GM19452 (cell line): ENCODE results near the gene WRNIP1.
A peak's percentile ranks its signal among the peaks of the same experiment; 100 is the strongest.
"Not testable (repeated sequence)": the region's sequence is repeated elsewhere in the genome, so short reads cannot be mapped to it uniquely, and the experiment has no call there.

Experiments used
- ATAC-seq: cut with Tn5 transposase; IDR thresholded peaks from one replicate; pipeline ENCODE4 v1.9.1; 2021; ENCODE audit not compliant: unreplicated experiment

The WRNIP1 gene

DNA sequence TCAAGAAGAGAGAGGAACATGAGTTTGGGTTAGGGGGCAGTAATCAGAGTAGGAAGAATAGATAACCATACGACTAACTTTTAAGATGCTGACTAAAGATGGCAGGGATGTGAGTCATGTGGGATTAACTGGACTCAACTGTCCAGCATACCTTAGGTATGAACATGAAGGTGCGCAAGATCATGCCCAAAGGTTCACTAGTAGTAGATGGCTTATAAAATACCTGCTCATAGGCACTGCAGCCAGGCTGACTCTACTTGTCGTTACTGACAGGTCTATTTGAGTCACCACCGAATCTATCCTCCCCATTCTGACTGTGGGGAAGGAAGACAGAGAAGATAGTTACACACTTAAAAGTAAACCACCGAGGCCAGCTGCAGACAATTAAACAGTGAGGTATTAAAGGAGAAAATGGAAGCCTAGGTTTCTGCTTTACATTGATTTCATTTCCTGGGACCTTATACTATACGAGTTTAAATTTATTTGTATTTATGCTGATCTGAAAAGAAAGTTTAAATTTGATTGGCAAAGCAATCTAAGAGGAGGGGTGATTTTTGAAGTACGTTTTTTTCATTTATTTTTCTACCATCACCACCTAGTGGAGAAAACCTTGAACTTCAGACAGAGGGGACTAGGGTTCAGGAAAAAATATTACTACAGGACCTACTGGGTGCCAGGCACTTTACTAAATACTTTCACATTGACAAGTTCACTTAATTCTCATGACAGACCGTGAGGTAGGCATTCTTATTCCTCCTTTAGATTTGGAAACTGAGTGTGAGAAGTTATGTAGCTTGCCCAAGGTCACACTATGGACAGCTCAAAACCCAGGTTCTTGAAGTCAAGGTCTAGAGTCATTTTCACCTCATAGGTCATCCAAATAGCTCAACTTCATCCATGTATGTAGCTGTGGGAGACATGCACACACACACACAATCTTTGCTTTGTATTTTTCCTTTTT lies 4.0 kb upstream of the WRNIP1 start:
- ATAC-seq = no peak

DNA sequence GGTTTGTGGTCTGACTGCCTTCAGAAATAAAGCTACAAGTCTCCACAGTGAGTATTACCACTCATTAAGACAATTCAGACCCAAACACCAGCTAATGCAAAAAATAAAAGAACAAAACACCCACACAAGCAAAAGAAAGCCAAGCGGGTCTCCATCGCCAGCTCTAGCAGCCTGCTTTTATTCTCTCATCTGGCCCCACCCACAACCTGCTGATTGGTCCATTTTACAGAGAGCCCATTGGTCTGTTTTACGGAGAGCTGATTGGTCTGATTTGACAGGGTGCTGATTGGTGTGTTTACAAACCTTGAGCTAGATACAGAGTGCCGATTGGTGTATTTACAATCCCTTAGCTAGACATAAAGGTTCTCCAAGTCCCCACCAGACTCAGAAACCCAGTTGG lies 2.3 kb upstream of the WRNIP1 start:
- not testable (repeated sequence) for ATAC-seq

DNA sequence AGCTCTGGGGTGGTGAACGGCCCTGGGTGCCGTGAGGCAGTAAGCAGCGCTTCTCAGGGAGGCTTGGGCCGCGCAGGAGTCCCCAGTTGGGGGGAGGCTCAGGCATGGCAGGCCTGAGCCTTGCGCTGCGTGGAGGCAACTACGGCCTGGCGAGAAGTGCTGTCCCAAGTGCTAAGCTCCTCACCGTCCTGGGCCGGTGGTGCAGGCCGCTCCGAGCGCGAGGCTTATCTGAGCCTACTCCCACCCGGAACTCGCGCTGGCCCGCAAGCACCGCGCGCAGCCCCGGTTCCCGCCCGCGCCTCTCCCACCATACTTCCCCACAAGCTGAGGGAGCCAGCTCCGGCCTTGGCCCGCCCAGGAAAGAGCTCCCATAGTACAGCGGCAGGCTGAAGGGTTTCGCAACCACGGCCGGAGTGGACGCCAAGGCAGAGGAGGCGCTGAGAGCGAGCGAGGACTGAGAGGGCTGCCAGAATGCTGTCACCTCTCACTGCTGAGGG lies 1.8 kb upstream of the WRNIP1 start:
- no peak for ATAC-seq

DNA sequence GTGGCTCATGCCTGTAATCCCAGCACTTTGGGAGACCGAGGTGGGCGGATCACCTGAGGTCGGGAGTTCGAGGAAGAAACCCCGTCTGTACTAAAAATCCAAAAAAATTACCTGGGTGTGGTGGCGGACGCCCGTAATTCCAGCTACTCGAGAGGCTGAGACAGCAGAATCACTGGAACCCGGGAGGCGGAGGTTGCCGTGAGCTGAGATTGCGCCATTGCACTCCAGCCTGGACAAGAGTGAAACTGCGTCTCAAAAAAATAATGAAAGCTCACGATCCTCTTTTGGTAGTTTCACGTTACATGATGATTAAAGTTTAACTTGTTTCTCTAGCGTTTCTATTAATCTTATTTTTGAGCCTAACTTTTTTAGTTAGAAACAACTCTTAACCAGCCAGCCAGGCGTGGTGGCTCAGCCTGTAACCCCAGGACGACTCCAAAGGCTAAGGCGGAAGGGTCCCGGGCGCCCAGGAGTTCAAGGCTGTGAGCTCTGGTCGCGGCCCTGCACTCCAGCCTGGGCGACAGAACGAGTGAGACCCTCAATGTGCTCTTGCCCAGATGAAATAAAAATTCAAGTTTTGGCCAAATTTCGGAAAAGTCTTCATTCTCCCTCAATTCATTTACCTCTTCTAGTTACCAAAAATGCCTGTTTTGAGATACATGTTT lies 1.2 kb upstream of the WRNIP1 start:
- ATAC-seq = no peak

DNA sequence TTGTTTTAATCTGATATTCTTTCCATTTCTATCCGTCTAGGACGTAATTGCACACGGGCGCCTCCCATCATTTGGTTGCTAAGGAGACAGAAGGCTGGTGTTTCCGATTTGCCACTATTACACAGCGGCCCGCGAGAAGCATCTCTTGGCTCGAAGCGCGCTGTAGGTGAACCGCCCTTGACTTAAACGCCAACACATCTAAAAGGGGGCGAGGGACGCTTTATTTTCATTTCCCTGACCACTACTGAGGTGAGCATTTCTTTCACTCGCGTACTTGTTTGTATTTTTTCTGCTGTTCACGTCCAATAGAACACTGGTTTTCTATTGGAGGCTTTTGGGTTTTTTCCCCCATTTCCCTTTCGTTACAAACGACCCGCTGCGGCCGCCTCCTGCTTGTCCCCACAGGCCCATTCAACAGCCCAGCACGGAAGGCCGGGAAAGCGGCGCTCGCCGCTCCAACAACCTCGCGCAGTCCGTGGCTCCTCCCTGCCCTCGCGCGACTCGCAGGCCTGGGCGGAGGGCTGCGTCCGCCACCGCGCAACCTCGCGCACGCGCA lies 505 bp upstream of the WRNIP1 start:
- peak; percentile 56 for ATAC-seq

DNA sequence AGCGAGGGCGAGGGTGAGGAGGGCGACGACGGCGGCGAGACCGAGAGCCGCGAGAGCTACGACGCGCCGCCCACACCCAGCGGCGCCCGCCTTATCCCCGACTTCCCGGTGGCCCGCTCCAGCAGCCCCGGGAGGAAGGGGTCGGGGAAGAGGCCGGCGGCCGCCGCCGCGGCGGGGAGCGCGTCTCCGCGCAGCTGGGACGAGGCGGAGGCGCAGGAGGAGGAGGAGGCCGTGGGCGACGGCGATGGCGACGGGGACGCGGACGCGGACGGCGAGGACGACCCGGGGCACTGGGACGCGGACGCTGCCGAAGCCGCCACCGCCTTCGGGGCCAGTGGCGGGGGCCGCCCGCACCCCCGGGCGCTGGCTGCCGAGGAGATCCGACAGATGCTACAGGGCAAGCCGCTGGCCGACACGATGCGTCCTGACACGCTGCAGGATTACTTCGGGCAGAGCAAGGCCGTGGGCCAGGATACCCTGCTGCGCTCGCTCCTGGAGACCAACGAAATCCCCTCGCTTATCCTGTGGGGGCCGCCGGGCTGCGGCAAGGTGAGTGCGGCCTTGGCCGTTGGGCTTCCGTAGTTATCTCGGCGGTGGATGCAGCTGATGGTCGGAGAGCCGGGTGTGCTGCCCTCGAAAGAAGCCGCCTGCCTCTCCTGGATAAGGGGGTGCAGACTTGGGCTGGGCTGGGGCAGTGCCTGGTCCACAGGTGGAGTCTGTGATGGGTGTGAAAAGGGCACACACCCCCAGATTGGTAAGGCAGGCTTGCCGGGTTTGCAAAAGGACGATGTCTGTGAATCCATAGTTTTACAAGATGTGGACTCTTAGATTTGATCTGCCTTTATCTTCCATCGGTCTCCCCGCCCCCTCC lies 938 bp downstream of the WRNIP1 start:
- ATAC-seq = peak; percentile 14

DNA sequence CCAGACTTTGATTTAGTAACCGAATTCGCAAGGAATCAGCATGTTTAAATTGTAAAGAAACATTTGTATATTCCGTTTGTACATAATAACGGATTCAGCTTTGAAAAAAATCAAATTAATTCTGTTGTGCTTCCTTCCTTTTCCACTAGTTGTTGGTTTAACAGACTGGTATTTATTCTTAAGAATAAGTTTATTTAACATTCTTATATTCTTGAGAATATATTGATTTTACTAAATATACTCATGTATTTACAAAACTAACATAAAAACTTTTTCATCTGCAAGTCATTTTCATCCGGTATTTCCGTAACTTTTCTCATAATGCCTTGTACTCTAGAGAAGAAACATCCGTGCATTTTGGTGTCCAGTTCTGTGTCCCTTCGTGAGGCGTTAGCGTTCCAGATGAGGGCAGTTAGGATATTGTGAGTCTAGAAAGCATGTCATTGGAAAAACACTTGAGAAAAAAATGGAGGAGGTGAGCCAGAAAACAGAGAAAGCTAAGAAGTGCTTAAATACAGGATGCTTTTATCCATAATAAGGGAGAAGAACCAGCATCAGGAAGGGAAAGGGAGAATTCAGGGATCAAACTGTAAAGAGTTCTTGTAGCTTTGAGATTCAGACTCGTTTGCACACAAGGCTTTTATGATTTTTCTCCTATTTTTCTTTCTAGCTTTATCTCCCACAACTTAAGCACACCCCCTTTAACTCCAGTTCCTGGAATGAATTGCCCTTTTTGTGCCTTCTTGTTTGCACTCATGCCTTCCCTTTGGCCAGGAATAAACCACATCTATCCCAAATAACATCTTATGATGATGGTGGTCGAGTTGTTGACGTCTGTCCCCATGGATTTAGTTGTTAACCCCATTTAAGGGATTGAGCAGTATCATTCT lies 1.8 kb downstream of the WRNIP1 start:
- ATAC-seq = no peak

DNA sequence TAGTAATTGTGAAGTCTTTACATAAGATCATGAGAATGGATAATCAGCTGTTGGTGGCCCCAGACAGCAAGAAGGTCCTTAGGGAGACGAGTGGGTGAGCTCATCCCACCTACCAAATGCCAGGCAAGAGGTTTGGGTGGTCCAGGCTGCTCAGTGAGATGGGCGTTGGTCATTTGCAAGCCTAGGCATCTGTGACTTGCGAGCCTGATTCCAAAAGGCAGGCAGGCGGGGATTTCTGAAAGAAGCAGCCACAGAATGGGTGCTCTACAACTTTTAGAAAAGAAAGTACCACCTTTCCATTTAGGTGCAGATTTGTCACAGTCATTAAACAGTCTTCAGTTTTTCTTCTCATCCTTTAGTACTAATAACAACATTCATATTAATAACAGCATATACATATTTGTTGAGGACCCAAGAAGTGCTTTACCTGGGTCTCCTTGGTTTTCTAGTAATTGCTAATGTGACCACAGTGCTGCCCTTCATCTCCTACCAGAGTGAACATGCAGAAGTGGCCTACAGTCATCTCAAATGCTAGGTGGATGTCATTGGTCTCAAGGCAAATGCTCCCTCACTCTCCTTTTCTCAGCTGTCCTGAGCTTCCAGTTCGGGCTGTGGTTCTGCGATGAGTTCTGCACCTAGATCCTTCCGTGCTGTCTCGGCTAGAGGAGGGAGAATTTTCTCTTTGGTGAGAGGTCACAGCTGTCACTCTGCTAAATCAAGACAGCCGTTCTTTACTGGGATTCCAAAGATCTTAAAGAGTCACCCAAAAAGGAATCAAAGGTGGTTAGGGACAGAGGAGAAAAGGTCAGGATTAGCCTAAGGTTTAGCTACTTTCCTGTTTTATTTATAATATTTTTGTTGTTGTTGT lies 2.7 kb downstream of the WRNIP1 start:
- no peak for ATAC-seq

DNA sequence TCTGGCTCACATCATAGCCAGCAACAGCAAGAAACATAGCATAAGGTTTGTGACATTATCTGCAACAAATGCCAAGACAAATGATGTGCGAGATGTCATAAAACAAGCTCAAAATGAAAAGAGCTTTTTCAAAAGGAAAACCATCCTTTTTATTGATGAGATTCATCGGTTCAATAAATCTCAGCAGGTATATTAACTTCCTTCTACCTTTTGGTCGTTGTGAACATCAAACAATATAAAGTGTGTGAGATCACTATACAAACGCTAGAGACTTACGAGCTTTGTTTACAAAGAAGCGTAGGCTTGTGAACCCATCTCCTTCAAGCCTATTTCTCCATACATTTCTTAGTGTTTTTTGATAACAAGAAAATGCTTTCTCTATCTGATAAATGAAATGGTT lies 3.5 kb downstream of the WRNIP1 start:
- no peak for ATAC-seq

DNA sequence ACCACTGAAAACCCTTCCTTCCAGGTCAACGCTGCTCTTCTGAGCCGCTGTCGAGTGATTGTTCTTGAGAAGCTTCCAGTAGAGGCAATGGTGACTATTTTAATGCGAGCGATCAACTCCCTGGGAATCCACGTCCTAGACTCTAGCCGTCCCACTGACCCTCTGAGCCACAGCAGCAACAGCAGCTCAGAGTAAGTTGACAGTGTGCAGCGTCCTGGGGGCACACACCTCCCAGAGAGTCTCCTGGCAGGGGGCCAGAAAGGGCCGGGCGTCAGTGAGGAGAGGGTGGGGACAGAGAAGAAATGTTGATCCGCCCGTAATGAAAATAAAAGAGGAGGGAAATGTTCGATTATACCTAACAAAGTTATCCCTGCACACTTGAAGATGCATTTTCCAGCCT lies 5.0 kb downstream of the WRNIP1 start:
- no peak for ATAC-seq

DNA sequence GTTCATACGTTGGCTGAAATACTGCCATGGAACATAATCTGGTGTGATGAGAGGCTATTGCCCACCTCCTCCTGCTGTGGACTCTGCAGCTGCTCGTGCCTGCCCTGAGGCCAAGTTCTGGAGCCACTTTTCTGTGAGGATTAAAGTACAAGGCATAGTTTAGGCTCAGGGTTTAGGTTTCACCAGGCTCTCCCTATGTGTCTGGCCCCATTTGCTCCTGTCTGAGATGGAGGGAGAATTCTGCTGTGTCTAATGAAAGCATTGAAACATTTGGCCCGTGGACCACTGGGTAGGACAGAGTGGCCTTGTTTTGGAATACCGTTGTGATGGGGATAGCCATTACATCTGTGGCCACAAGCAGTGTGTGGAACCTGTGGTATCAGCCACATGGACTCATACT lies 5.9 kb downstream of the WRNIP1 start:
- no peak for ATAC-seq

DNA sequence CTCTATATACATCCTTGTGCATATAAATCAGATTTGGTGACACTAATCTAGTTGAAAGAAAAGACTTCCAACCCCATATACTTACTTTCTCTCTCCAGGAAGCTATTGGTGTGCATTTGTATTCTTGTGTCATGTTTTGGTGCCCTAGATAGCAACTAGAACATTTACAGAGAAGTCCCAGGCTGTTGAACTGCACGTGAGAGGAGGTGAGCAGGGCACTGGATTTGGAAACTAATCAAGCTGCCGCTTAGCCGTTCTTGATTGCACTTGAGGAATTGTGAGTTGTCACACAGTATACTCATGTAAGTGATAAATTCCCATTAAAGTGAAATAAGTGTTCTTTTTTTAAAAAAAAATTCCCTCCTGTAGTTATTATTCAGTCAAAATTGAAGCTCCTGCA lies 7.6 kb downstream of the WRNIP1 start:
- ATAC-seq = no peak

DNA sequence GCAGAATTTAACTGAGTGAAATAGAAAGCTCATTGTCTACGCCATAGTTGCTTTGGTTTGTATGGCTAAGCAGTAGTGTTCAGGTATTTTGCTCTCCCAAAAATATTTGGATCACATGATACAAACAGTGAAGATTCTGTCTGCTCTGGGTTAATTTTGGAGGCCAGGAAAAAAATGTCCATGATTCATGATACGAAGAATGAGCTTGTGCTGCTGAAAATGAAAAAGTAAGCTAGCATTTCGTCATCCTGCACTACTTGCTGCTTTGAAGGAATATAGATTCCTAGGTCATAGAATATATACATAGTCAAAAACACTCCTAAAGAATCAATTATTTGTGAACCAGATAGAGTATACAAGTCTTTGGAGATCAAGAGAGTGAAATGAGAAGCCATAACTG lies 8.3 kb downstream of the WRNIP1 start:
- no peak for ATAC-seq

DNA sequence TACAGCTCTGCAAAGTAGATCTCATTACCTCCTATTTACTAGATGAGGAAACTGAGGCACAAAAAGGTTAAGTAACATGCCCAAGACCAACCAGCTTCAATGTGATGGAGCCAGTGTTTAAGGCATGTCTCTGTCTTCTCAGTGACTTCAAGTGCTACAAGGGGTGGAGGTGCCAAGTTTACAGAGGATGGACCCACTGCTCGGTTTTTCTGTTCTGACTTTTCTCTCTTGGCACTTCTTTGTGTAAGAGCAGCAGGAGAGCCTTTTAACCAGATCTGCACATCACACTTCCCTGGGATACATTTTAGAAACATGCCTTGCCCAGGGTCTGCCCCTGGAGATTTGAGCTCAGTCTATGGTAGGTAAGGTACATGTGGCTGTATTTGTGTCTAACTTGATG lies 9.8 kb downstream of the WRNIP1 start:
- ATAC-seq = no peak

DNA sequence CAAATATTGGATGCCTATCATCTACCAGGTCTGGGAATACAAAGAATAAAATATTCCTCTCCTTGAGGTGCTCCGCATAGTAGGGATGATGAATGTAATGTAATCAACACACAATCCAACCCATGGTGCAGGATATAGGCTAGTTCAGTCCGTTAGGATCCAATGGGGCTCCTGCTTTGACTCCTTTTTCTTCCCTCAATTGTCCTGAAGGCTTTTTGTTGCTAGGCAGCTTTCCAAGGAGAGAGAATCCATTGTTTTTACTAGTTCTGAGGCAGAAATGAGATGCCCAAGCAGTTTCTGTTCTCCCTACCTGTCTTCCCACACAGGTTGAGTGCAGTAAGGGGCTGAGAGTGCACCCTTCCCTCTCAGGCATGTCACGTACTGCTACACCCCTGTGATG lies 12.1 kb downstream of the WRNIP1 start:
- no peak for ATAC-seq

DNA sequence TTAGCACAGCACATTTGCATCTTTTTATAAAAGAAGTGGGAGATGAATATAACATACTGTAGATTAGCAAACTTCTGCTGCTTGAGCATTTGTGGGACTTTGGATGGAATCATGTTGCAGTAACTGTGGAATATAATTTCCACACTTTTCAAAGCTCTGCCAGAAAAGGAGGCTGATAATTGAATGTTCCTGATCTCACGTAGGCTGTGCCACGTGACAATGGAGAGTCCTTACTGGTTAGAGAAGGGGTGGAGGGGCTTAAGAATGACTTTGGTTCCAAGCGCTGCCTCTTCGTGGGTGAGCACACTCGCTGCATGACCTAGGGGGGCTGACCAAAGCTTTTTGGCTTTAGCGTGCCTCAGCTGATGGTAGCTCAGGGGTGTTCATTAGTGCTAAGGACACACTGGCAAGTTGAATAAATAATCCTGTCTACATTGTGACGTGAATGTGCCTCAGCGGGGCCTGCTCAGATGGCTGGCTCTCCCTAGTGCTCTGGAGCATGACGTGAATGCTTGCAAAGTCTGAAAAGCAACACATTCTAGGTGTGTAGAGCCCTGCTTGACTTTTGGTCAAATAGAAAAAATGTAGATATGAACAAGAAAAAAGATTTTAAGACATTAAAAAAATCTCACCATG lies 15.0 kb downstream of the WRNIP1 start:
- no peak for ATAC-seq

DNA sequence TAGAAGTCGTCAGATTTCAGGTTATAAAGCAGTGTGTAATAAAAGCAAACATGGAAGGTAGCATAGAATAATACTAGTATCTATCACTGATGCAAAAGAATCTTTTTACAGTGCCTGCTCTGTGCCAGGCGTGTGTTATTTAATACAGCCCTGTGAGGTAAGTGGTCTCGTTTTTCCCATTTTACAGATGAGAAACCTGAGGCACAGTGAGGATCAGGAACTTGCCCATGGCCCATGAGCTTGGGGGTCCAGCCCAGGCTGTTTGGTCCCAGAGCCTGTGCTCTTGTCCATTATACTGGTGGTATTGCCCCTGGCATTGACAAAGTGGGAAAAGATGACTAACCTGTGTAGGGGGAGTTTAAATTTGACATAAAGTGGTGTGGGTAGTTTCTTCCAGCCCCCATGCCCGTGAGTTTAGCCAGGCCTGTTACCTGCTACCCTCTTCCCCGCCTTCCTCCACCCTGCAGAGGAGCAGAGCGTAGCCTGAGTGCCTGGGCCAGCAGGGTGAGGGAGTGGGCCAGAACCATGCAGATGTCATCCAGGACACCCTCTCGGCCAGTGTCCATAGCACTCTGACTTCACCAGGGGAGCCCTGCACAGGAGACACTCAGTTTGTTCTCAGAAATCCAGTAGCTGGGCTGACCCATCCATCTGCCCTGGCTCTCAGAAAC lies 16.6 kb downstream of the WRNIP1 start:
- no peak for ATAC-seq

DNA sequence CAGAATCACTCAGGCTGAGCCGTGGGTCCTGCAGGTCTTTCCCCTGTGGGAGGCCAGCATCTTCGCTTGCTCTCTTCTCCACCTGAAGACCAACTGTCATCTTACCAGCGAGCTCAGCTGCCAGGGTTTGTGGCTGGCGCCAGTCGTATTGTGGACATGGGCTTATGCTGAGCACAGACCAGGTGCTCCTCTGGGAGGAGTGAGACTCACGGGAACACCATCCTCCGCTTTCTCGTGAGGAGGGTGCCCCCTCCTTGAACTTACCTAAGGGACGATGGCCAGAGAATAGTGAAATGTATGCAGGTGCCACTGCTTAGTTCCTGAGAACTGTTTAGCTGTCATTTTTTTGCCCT lies 17.1 kb downstream of the WRNIP1 start:
- no peak for ATAC-seq
